K562 (cell line): ENCODE measurements around the gene FIBP. TPM values are rescaled to one million over a fixed set of nuclear protein-coding genes. Genes with fewer than 3 reads are reported as not detected.

Experiments
- ATAC-seq: fragments of 200-7000 bp; cut with Tn5 transposase; 3 replicates; pipeline ENCODE4 v1.9.1; 2020; ENCODE audit warnings: moderate library complexity
- BruUV-seq: library from RNA; stranded (reverse); fragments of 400-500 nt; replicated peaks from 2 replicates; lab custom pipeline; 2021; lab: Mats Ljungman, UMichigan
- CTCF ChIA-PET: fragments of 300-600 bp; formaldehyde crosslinking; extraction: SDS; loops from one replicate; lab custom pipeline; 2021; ENCODE audit warnings: low intra/inter-chr PET ratio; lab: Yijun Ruan, JAX
- POLR2A ChIA-PET: fragments of 300-600, 350-650 bp; sonication (Branson Sonifier 250); formaldehyde crosslinking; extraction: SDS; loops from one replicate; lab custom pipeline; 2021; ENCODE audit warnings: antibody characterized with exemption, inconsistent platforms; lab: Yijun Ruan, JAX
- DNase-seq, 4 experiments: peaks; one replicate each; pipeline versions ENCODE4 v3.0.0 to v3.0.0-alpha.2; 2011 to 2018; ENCODE audit warnings: low spot score in 3 of 4, mixed read lengths in 3 of 4; ENCODE audit errors: extremely low read depth in 1 of 4
- FAIRE-seq: peaks from 2 replicates; lab custom pipeline; 2011; peaks lifted over from hg19 to GRCh38; lab: Jason Lieb, UNC
- H2AFZ ChIP-seq: 2 replicates; pipeline ENCODE4 v1.6.0; 2011; ENCODE audit warnings: low read depth, low read length, control low read depth, inconsistent platforms
- H3K27ac ChIP-seq: fragments of 200-600 bp; 3 replicates; pipeline ENCODE4 v1.8.0; 2011; ENCODE audit warnings: low read depth, mild to moderate bottlenecking, control low read depth, inconsistent platforms, low read length, moderate library complexity, mixed read lengths; ENCODE audit errors: extremely low read depth
- H3K27me3 ChIP-seq, 2 experiments: fragments of 300-600 bp in 1 of 2; 2 replicates in 1 of 2; 3 replicates in 1 of 2; pipeline versions ENCODE4 v1.6.0 to v1.8.0; 2011; ENCODE audit warnings: inconsistent platforms in 2 of 2, low read length in 2 of 2, mild to moderate bottlenecking in 1 of 2, mixed read lengths in 1 of 2, moderate library complexity in 1 of 2; ENCODE audit not compliant: control insufficient read depth in 2 of 2, insufficient read depth in 2 of 2
- H3K36me3 ChIP-seq: fragments of 300-600 bp; 3 replicates; pipeline ENCODE4 v1.8.0; 2011; ENCODE audit warnings: mild to moderate bottlenecking, low read length, inconsistent platforms; ENCODE audit not compliant: control insufficient read depth, insufficient read depth
- H3K4me1 ChIP-seq, 2 experiments: fragments of 200-600 bp in 1 of 2; replicated peaks in 1 of 2; 2 replicates in 1 of 2; 3 replicates in 1 of 2; pipeline versions ENCODE4 v1.5.1 to v1.8.0; 2011; ENCODE audit warnings: inconsistent platforms in 2 of 2, low read length in 2 of 2, mild to moderate bottlenecking in 1 of 2, mixed read lengths in 1 of 2, moderate library complexity in 1 of 2; ENCODE audit not compliant: control insufficient read depth in 2 of 2, insufficient read depth in 2 of 2
- H3K4me2 ChIP-seq: 2 replicates; pipeline ENCODE4 v1.6.1; 2011; ENCODE audit warnings: low read length, control low read depth, inconsistent platforms, mixed read lengths; ENCODE audit not compliant: insufficient read depth
- H3K4me3 ChIP-seq: fragments of 200-600 bp; sonication (generic), shearing (Covaris generic); 2 replicates; pipeline ENCODE4 v1.5.1; 2016; ENCODE audit warnings: control low read depth, inconsistent platforms
- H3K79me2 ChIP-seq: fragments of 200-600 bp; 3 replicates; pipeline ENCODE4 v1.8.0; 2011; ENCODE audit warnings: low read length, inconsistent platforms; ENCODE audit not compliant: control insufficient read depth, insufficient read depth
- H3K9ac ChIP-seq, 2 experiments: 2 replicates each; pipeline versions ENCODE4 v1.6.0 to v1.6.1; 2011; ENCODE audit warnings: low read depth in 2 of 2, low read length in 2 of 2, control low read depth in 1 of 2, inconsistent platforms in 1 of 2, mild to moderate bottlenecking in 1 of 2, mixed read lengths in 1 of 2; ENCODE audit not compliant: insufficient read depth in 1 of 2
- H3K9me1 ChIP-seq: one replicate; pipeline ENCODE4 v1.6.0; 2011; ENCODE audit warnings: inconsistent platforms, mild to moderate bottlenecking, low read length, moderate library complexity; ENCODE audit not compliant: control insufficient read depth, insufficient read depth
- H3K9me3 ChIP-seq: replicated peaks from 2 replicates; pipeline ENCODE4 v1.5.1; 2011; ENCODE audit warnings: low read depth, low read length, inconsistent platforms; ENCODE audit not compliant: control insufficient read depth, insufficient read depth
- H4K20me1 ChIP-seq: replicated peaks from 2 replicates; pipeline ENCODE4 v1.6.1; 2011; ENCODE audit warnings: low read length, inconsistent platforms, mixed read lengths; ENCODE audit not compliant: control insufficient read depth, insufficient read depth
- ARID4B ChIP-seq: sonication (generic); formaldehyde crosslinking; IDR thresholded peaks from 2 replicates; pipeline ENCODE4 v1.8.0; 2022; ENCODE audit warnings: mild to moderate bottlenecking, missing genetic modification reagents
- CHD2 ChIP-seq: IDR thresholded peaks from 2 replicates; pipeline ENCODE4 v1.6.1; 2011; ENCODE audit warnings: low read depth, low read length
- E2F4 ChIP-seq: sonication (generic); formaldehyde crosslinking; IDR thresholded peaks from 2 replicates; pipeline ENCODE4 v1.8.0; 2022; ENCODE audit warnings: mild to moderate bottlenecking, low read depth, missing genetic modification reagents
- MECOM ChIP-seq: fragments of 250-450 bp; sonication (Bioruptor Pico); IDR thresholded peaks from 2 replicates; pipeline ENCODE4 v1.8.0; 2022; ENCODE audit warnings: inconsistent platforms
- NFIC ChIP-seq: fragments of 450-650 bp; IDR thresholded peaks from 2 replicates; pipeline ENCODE4 v1.6.1; 2017; ENCODE audit warnings: mild to moderate bottlenecking, inconsistent platforms
- PCBP2 ChIP-seq: fragments of 200-400 bp; formaldehyde crosslinking; IDR thresholded peaks from 2 replicates; pipeline ENCODE4 v1.6.1; 2018; ENCODE audit warnings: low read length, low read depth, mild to moderate bottlenecking, moderate library complexity; ENCODE audit not compliant: poor library complexity, severe bottlenecking
- XRCC5 ChIP-seq: fragments of 200-400 bp; formaldehyde crosslinking; IDR thresholded peaks from 2 replicates; pipeline ENCODE4 v1.6.1; 2017; ENCODE audit warnings: low read depth, mild to moderate bottlenecking, low read length
- ZKSCAN1 ChIP-seq: fragments of 150-350 bp; IDR thresholded peaks from 2 replicates; pipeline ENCODE4 v1.6.1; 2016; ENCODE audit warnings: low read depth, low read length
- WGBS: fragments of 100-300 bp; shearing (Covaris generic); methylation state at CpG from one replicate; pipeline ENCODE4 v1.1.6; 2016; ENCODE audit warnings: low coverage, mixed read lengths; ENCODE audit not compliant: insufficient coverage; ENCODE audit errors: missing lambda C conversion rate; 5-methylcytosine and 5-hydroxymethylcytosine counted together
- in situ Hi-C: fragments of 300-500 bp; cut with MboI; formaldehyde crosslinking; loops from 4 replicates; pipeline ENCODE4 v1.15.0; 2018; ENCODE audit warnings: inconsistent platforms, mixed read lengths
- intact Hi-C: fragments of 100-400 bp; cut with micrococcal nuclease; formaldehyde crosslinking; loops from 2 replicates; pipeline ENCODE4 v1.14.2; 2022
- polyA plus RNA-seq, 8 experiments: library from polyadenylated mRNA; depleted of rRNA in 4 of 8; stranded (reverse) in 5 of 8; unstranded in 3 of 8; fragments of >200 nt; fragmentation: Nextera tagmentation in 2 of 8; fragmentation: Illumina TruSeq in 1 of 8; extraction: Ambion mirVana in 2 of 8; extraction: Trizol in 1 of 8; gene quantifications; 2 replicates each; pipeline versions ENCODE4 v1.2.1 to v1.2.3, GENCODE V29; 2011 to 2014; ENCODE audit warnings: inconsistent platforms in 1 of 8, missing spikeins in 1 of 8
- total RNA-seq, 7 experiments: library from RNA; depleted of rRNA in 6 of 7; stranded (reverse); fragments of >200 nt in 6 of 7; fragmentation: Illumina TruSeq in 2 of 7; extraction: Trizol in 2 of 7; gene quantifications; 2 replicates each; pipeline versions ENCODE4 v1.2.1 to v1.2.3, GENCODE V29; 2011 to 2021; ENCODE audit warnings: low replicate concordance in 1 of 7

Gene FIBP
- total and polyA plus RNA-seq, 9 of the 15 experiments (the other 6 are each of a cell fraction or from before 2014, with no cell fraction given) = 41.2 to 79.2 (median 48.6) TPM

DNA sequence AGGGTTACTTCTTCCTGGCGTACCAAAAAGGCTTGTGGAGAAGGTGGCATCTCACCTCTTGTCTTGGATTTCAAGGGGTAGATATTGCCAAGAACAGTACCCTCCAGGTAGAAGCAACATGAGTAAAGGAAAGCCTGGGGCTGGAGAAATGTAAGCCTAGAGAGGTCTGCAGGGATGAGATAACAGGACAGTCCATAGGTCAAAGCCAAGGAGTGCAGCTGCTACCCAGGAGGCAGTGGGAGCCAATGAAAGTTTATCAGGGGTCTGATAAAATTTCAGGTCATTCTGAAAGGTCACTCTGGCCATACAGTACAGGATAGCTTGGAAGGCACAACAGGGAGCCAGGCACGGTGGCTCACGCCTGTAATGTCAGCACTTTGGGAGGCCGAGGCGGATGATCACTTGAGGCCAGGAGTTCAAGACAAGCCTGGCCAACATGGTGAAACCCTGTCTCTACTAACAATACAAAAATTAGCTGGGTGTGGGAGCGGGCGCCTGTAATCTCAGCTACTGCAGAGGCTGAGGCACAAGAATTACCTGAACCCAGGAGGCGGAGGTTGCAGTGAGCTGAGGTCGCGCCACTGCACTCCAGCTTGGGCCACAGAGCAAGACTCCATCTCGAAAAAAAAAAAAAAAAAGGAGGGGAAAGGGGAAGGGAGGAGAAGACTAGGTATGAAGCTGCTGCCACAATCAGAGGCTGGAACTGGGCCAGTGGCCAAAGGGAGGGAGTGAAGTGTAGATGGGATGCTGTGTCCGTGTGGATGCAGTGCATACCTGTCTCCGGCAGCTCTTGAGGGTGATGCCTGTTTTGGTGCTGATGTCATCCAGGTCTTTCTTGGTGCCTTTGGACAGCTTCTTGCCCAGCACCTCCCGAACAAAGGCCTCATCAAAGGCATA is 1.2 kb downstream of the FIBP start:
- Histone ChIP-seq H3K4me2 (peak overlapping the region; percentile 90), H3K9me1 (no peaks in the 10 kb centered on the region), H3K4me3 (peak overlapping the region; percentile 69), H3K4me1 (peaks cover 17 to 61% of the 10 kb centered on the region in 2 experiments), H3K9ac (peak overlapping the region; percentile 58 to 96), H3K79me2 (peaks cover 34% of the 10 kb centered on the region), H4K20me1 (peaks cover 3% of the 10 kb centered on the region; the same call in 1 of the 2 replicates), H3K36me3 (peaks cover 53% of the 10 kb centered on the region), H3K9me3 (no peaks in the 10 kb centered on the region), H3K27ac (peak overlapping the region; percentile 71; the same call in 2 of the 3 replicates), H2AFZ (no peak overlapping the region), H3K27me3 (no peaks in the 10 kb centered on the region)
- ChIA-PET CTCF (interaction anchor here (1.1 to 3.3 kb wide), 3 partner anchors 25 to 176 kb away, joined by 3 to 40 read pairs (median 12); partner anchors contain the start of gene KAT5), POLR2A (interaction anchor here (0.6 to 14.4 kb wide), 13 partner anchors 13 to 220 kb away, joined by 3 to 147 read pairs (median 5); partner anchors contain the start of genes CFL1, FOSL1, MUS81 and RNASEH2C)
- DNase-seq (no peak), FAIRE-seq (no peak), ATAC-seq (no peak)
- in situ Hi-C loops (no loop called here), intact Hi-C loops (loop anchor here (5.0 kb wide), 2 partner anchors 105 to 175 kb away; partner anchors contain the start of genes AP5B1 and KAT5)
- no peak for TF ChIP-seq MECOM (CRISPR knock-in tag)
- TF ChIP-seq CHD2 = no peak
- TF ChIP-seq PCBP2 = no peak
- TF ChIP-seq E2F4 (CRISPR knock-in tag) = no peak
- TF ChIP-seq ZKSCAN1 = no peak
- TF ChIP-seq XRCC5 = no peak
- 0 out of 2 replicates have a peak, but pooled peaks have one; percentile 1 for TF ChIP-seq ARID4B (CRISPR knock-in tag)
- TF ChIP-seq NFIC = peak; percentile 36
- no TSS peak for BruUV-seq
- WGBS = 73% methylated on average over 13 of the region's 14 CpGs
